Measurements from ENCODE around the gene SWT1.
"Not testable (repeated sequence)": the region's sequence is repeated elsewhere in the genome, so short reads cannot be mapped to it uniquely, and the experiment has no call there.

The SWT1 gene

GRCh38 chr1:185166106-185166505 lies 9.1 kb downstream of the SWT1 start:
- DNase-seq (ENCODE audit: low spot score) = no peak

- peak; percentile 81 for DNase-seq (ENCODE audit: low spot score)
These were observed 13.4 kb downstream of the SWT1 start for GRCh38 chr1:185170291-185170848.

GRCh38 chr1:185193756-185194155 lies 36.8 kb downstream of the SWT1 start:
- peak; percentile 3 for DNase-seq (ENCODE audit: low spot score)

GRCh38 chr1:185198712-185199111 lies 41.7 kb downstream of the SWT1 start:
- DNase-seq (ENCODE audit: low spot score) = not testable (repeated sequence)

GRCh38 chr1:185200889-185201288 lies 43.9 kb downstream of the SWT1 start:
- no peak for DNase-seq (ENCODE audit: low spot score)

- DNase-seq (ENCODE audit: low spot score) = no peak
These were observed 50.2 kb downstream of the SWT1 start for GRCh38 chr1:185207170-185207569.

- DNase-seq (ENCODE audit: low spot score) = no peak
These were observed 51.1 kb downstream of the SWT1 start for GRCh38 chr1:185207980-185208602.

GRCh38 chr1:185208626-185209180 lies 51.7 kb downstream of the SWT1 start:
- no peak for DNase-seq (ENCODE audit: low spot score)

- DNase-seq (ENCODE audit: low spot score) = not testable (repeated sequence)
These were observed 52.4 kb downstream of the SWT1 start for GRCh38 chr1:185209357-185209756.

GRCh38 chr1:185213091-185213490 lies 56.1 kb downstream of the SWT1 start:
- DNase-seq (ENCODE audit: low spot score) = no peak

GRCh38 chr1:185215911-185216310 lies 58.9 kb downstream of the SWT1 start:
- DNase-seq (ENCODE audit: low spot score) = no peak

GRCh38 chr1:185224132-185224531 lies 67.2 kb downstream of the SWT1 start:
- DNase-seq (ENCODE audit: low spot score) = no peak

- DNase-seq (ENCODE audit: low spot score) = no peak
These were observed 70.2 kb downstream of the SWT1 start for GRCh38 chr1:185227161-185227560.

GRCh38 chr1:185228979-185229378 lies 72.0 kb downstream of the SWT1 start:
- DNase-seq (ENCODE audit: low spot score) = no peak

GRCh38 chr1:185229981-185230380 lies 73.0 kb downstream of the SWT1 start:
- no peak for DNase-seq (ENCODE audit: low spot score)

- DNase-seq (ENCODE audit: low spot score) = no peak
These were observed 75.9 kb downstream of the SWT1 start for GRCh38 chr1:185232874-185233273.

- not testable (repeated sequence) for DNase-seq (ENCODE audit: low spot score)
These were observed 77.2 kb downstream of the SWT1 start for GRCh38 chr1:185234183-185234582.

- not testable (repeated sequence) for DNase-seq (ENCODE audit: low spot score)
These were observed 80.2 kb downstream of the SWT1 start for GRCh38 chr1:185237176-185237575.

- no peak for DNase-seq (ENCODE audit: low spot score)
These were observed 80.7 kb downstream of the SWT1 start for GRCh38 chr1:185237661-185238060.

- no peak for DNase-seq (ENCODE audit: low spot score)
These were observed 81.5 kb downstream of the SWT1 start for GRCh38 chr1:185238447-185238846.

- no peak for DNase-seq (ENCODE audit: low spot score)
These were observed 82.9 kb downstream of the SWT1 start for GRCh38 chr1:185239861-185240260.

- no peak for DNase-seq (ENCODE audit: low spot score)
These were observed 84.2 kb downstream of the SWT1 start for GRCh38 chr1:185241127-185241526.

- no peak for DNase-seq (ENCODE audit: low spot score)
These were observed 87.2 kb downstream of the SWT1 start for GRCh38 chr1:185244015-185244747.
